Calu3 (cell line): ENCODE results near the gene HAUS8. TPM values are rescaled to one million over a fixed set of nuclear protein-coding genes. Genes with fewer than 3 reads are reported as not detected.
A peak's percentile ranks its signal among the peaks of the same experiment; 100 is the strongest.

Source experiments
- BruUV-seq: library from RNA; stranded (reverse); fragments of 400-500 nt; replicated peaks from 2 replicates; lab custom pipeline; 2021; lab: Mats Ljungman, UMichigan
- CTCF ChIA-PET: fragments of 300-600 bp; sonication (Branson Sonifier 250); formaldehyde crosslinking; loops from one replicate; lab custom pipeline; 2022; ENCODE audit warnings: antibody characterized with exemption; lab: Charles Lee
- DNase-seq: peaks from one replicate; pipeline ENCODE4 v3.0.0; 2022
- H3K27ac Mint-ChIP-seq: one replicate; pipeline ENCODE4 v1.8.0; 2022; ENCODE audit warnings: mixed read lengths; ENCODE audit not compliant: unreplicated experiment
- H3K27me3 Mint-ChIP-seq: one replicate; pipeline ENCODE4 v1.8.0; 2022; ENCODE audit warnings: mixed read lengths; ENCODE audit not compliant: unreplicated experiment
- H3K36me3 Mint-ChIP-seq: one replicate; pipeline ENCODE4 v1.8.0; 2022; ENCODE audit warnings: mild to moderate bottlenecking, moderate library complexity, mixed read lengths; ENCODE audit not compliant: insufficient read depth, unreplicated experiment
- H3K4me1 Mint-ChIP-seq: one replicate; pipeline ENCODE4 v1.8.0; 2022; ENCODE audit warnings: mild to moderate bottlenecking, low read depth, mixed read lengths; ENCODE audit not compliant: unreplicated experiment
- H3K4me3 Mint-ChIP-seq: one replicate; pipeline ENCODE4 v1.8.0; 2022; ENCODE audit warnings: mild to moderate bottlenecking, low read depth, moderate library complexity, mixed read lengths; ENCODE audit not compliant: unreplicated experiment
- H3K9me3 Mint-ChIP-seq: one replicate; pipeline ENCODE4 v1.8.0; 2022; ENCODE audit warnings: low read depth, mixed read lengths; ENCODE audit not compliant: unreplicated experiment
- intact Hi-C: fragments of 100-400 bp; cut with micrococcal nuclease; formaldehyde crosslinking; loops from one replicate; pipeline ENCODE4 v1.10.0; 2022; ENCODE audit not compliant: unreplicated experiment
- total RNA-seq: library from RNA; stranded (reverse); gene quantifications from 2 replicates; pipeline ENCODE4 v1.2.3, GENCODE V29; 2022
- TF ChIP-seq, protein P1 (sequence below): fragments of 200-600 bp; IDR thresholded peaks from one replicate; pipeline ENCODE4 v1.8.0; 2022; ENCODE audit warnings: antibody characterized with exemption; ENCODE audit not compliant: unreplicated experiment

Gene HAUS8
- total RNA-seq, 1 experiment from 2014 or later: 20.5 TPM

DNA sequence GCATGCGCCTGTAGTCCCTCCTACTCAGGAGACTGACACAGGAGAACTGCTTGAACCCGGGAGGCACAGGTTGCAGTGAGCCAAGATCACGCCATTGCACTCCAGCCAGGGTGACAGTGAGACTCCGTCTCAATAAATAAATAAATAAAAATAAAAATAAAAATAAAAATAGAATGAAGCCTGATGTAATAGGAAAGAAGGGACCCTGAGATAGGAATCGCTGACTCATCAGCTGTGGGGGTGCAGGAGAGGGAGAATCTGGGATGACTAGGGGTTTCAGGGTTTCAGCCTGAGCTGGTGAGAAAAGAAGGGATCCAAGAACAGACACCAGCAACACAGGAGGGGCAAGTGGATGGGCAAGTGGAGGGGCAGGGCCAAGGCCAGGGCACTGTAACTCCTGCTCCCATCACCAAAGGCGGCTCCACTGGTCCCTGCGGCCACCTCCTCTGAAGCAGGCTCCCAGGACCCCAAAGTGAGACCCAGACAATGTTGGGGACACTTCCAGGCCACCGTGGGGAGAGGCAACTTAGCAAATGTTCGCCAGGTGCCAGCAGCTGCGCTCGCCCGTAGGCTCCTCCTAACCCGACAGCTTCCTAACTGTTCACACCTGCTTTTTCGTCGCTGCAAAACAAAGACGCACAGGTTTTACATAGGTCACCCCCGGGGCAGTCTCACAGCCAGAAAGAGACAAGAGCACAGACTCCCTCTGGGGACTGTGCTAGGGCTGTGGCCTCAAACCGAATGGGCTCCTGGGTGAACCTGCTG, 1.2 kb downstream of the HAUS8 start:
- Mint-ChIP-seq H3K4me3 (peak overlapping the region; percentile 78), H3K27me3 (no peaks in the 10 kb centered on the region), H3K4me1 (peaks cover 8% of the 10 kb centered on the region), H3K36me3 (peaks cover 50% of the 10 kb centered on the region), H3K9me3 (no peaks in the 10 kb centered on the region), H3K27ac (peak overlapping the region; percentile 42)
- no peak for DNase-seq
- intact Hi-C loops: loop anchor here (2.0 kb wide), 1 partner anchor 61 kb away; no protein-coding TSS in a partner anchor
- BruUV-seq: no TSS peak
- TF ChIP-seq, protein P1, sequence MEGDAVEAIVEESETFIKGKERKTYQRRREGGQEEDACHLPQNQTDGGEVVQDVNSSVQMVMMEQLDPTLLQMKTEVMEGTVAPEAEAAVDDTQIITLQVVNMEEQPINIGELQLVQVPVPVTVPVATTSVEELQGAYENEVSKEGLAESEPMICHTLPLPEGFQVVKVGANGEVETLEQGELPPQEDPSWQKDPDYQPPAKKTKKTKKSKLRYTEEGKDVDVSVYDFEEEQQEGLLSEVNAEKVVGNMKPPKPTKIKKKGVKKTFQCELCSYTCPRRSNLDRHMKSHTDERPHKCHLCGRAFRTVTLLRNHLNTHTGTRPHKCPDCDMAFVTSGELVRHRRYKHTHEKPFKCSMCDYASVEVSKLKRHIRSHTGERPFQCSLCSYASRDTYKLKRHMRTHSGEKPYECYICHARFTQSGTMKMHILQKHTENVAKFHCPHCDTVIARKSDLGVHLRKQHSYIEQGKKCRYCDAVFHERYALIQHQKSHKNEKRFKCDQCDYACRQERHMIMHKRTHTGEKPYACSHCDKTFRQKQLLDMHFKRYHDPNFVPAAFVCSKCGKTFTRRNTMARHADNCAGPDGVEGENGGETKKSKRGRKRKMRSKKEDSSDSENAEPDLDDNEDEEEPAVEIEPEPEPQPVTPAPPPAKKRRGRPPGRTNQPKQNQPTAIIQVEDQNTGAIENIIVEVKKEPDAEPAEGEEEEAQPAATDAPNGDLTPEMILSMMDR: no peak
- CTCF ChIA-PET: interaction anchor here (0.6 kb wide), 1 partner anchor 282 kb away, joined by 8 read pairs; no protein-coding TSS in a partner anchor

DNA sequence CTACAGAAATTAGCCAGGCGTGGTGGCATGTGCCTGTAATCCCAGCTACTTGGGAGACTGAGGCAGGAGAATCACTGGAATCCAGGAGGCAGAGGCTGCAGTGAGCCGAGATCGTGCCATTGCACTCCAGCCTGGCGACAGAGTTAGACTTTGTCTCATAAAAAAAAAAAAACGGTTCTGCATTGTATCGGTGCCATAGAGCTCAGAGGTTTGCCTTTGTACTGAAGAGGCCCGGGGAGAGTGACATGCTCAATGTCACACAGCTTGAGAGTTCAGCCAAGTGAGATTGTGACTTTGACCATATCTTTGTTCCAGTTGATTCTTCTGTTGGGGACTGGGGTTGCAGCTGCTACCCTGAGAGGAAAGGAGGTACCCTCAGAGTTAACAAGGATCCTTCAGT, 4.3 kb downstream of the HAUS8 start:
- DNase-seq: no peak
- Mint-ChIP-seq H3K36me3 (peaks cover 44% of the 10 kb centered on the region), H3K4me1 (no peaks in the 10 kb centered on the region), H3K9me3 (no peaks in the 10 kb centered on the region), H3K27ac (no peak overlapping the region), H3K27me3 (no peaks in the 10 kb centered on the region), H3K4me3 (no peak overlapping the region)
- TF ChIP-seq, protein P1: no peak
- BruUV-seq: no TSS peak
- intact Hi-C loops: no loop called here
- CTCF ChIA-PET: no interaction called here

DNA sequence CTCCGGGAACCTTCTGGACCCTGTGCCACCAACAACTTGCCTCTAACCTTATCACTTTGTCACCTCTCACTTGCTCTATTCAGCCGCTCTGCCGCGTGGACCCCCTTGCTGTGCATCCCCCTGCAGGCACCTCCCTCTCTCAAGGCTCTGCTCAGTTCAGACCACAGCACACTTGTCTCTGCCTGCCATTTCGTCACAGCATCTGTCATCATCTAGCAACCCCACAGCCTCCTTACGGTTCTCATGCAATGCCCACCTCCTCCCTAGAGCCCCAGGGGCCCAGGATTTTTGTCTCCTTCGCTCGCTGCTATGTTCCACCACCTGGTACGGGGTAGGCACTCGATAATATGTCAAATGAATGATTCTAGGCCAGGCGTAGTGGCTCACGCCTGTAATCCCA, 4.8 kb downstream of the HAUS8 start:
- Mint-ChIP-seq H3K9me3 (no peaks in the 10 kb centered on the region), H3K4me3 (no peak overlapping the region), H3K36me3 (peaks cover 39% of the 10 kb centered on the region), H3K27me3 (no peaks in the 10 kb centered on the region), H3K4me1 (no peaks in the 10 kb centered on the region), H3K27ac (no peak overlapping the region)
- no peak for DNase-seq
- CTCF ChIA-PET: no interaction called here
- intact Hi-C loops: no loop called here
- no TSS peak for BruUV-seq
- TF ChIP-seq, protein P1: no peak

DNA sequence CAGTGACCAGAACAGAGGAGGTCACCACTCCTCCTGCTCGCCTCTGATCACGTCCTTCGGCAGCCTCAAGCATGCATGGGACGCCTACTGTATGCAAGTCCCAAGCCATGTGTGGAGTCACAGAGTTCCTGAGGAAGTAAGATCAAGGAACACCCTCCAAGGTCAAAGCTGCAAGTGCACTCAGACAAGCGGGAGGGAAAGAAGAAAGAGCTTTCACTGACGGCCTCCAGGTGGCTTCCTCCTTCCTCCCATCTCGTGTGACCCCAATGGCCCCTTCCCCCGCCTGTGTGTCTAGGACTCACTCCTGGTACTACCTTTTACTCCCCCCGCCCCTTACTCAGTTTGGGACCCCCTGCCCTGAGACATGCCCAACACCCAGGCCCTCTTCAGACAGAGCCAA, 6.1 kb downstream of the HAUS8 start:
- intact Hi-C loops: loop anchor here (10.0 kb wide), 1 partner anchor 216 kb away; the partner anchor contains the start of gene ANKLE1
- no TSS peak for BruUV-seq
- Mint-ChIP-seq H3K9me3 (no peaks in the 10 kb centered on the region), H3K4me1 (no peaks in the 10 kb centered on the region), H3K27ac (no peak overlapping the region), H3K27me3 (no peaks in the 10 kb centered on the region), H3K4me3 (no peak overlapping the region), H3K36me3 (peaks cover 27% of the 10 kb centered on the region)
- CTCF ChIA-PET: no interaction called here
- no peak for DNase-seq
- TF ChIP-seq, protein P1: no peak
